Stimulated activated CD4-positive, alpha-beta T cell treated with anti-CD3 and anti-CD28 coated beads, Interleukin-1b, Interleukin-23, amount 100 ng/mL, for 4 hours (primary cell): ENCODE measurements around the gene MICAL2.
A peak's percentile ranks its signal among the peaks of the same experiment; 100 is the strongest.

Experiments
- DNase-seq, 2 donors: peaks; one replicate each; pipeline ENCODE4 v3.0.0-alpha.2; 2020; ENCODE audit warnings: low read depth in 2 of 2

Gene MICAL2

GRCh38 chr11:12099132-12099873, 11.1 kb upstream of the MICAL2 start:
- DNase-seq, result no peak

- DNase-seq, result no peak
Observed at GRCh38 chr11:12100429-12100828, 10.0 kb upstream of the MICAL2 start.

GRCh38 chr11:12100841-12101242, 9.5 kb upstream of the MICAL2 start:
- DNase-seq, result no peak

- no peak for DNase-seq
Observed at GRCh38 chr11:12101318-12101717, 9.1 kb upstream of the MICAL2 start.

GRCh38 chr11:12102588-12103410, 7.6 kb upstream of the MICAL2 start:
- no peak for DNase-seq

GRCh38 chr11:12103411-12104225, 6.8 kb upstream of the MICAL2 start:
- no peak for DNase-seq

- no peak for DNase-seq
Observed at GRCh38 chr11:12105471-12105870, 4.9 kb upstream of the MICAL2 start.

- no peak for DNase-seq
Observed at GRCh38 chr11:12106101-12106500, 4.3 kb upstream of the MICAL2 start.

GRCh38 chr11:12106501-12106900, 3.9 kb upstream of the MICAL2 start:
- no peak for DNase-seq

GRCh38 chr11:12108875-12109453, 1.4 kb upstream of the MICAL2 start:
- no peak for DNase-seq

GRCh38 chr11:12109591-12110196, 696 bp upstream of the MICAL2 start:
- DNase-seq, result no peak

- peak; percentile 11 to 23 for DNase-seq
Observed at GRCh38 chr11:12110714-12111548, 541 bp downstream of the MICAL2 start.

GRCh38 chr11:12111549-12112520, 1.4 kb downstream of the MICAL2 start:
- no peak for DNase-seq

- DNase-seq, result no peak
Observed at GRCh38 chr11:12112750-12113149, 2.4 kb downstream of the MICAL2 start.

- no peak for DNase-seq
Observed at GRCh38 chr11:12113294-12113693, 2.9 kb downstream of the MICAL2 start.

GRCh38 chr11:12114193-12115033, 4.0 kb downstream of the MICAL2 start:
- DNase-seq, result no peak

- no peak for DNase-seq
Observed at GRCh38 chr11:12116425-12117032, 6.1 kb downstream of the MICAL2 start.

GRCh38 chr11:12117200-12117599, 6.8 kb downstream of the MICAL2 start:
- DNase-seq, result no peak
